ENCODE data around the gene GRAMD2B.

GRCh38 chr5:126433701-126434100, 10.5 kb downstream of the GRAMD2B start:
- TF ChIP-seq CTCF (IDR thresholded peaks at IDR 0.05; ENCODE audit: low read length) (no peak), EZH2 (optimal IDR thresholded peaks at IDR 0.05; ENCODE audit: low read depth, low read length) (no peak)
